MM.1S (cell line): Measurements from ENCODE around the gene MUC5B.

ENCODE experiments used
- DNase-seq: peaks from one replicate; pipeline ENCODE4 v3.0.0-alpha.2; 2015
- H2AFZ ChIP-seq: fragments of 300-600 bp; sonication (generic); 2 replicates; pipeline ENCODE4 v1.6.0; 2016; ENCODE audit warnings: antibody characterized with exemption, low read length
- H3F3A ChIP-seq: fragments of 300-600 bp; sonication (generic); 2 replicates; pipeline ENCODE4 v1.6.1; 2016; ENCODE audit warnings: mild to moderate bottlenecking, antibody characterized with exemption, low read length, moderate library complexity, mixed read lengths; ENCODE audit not compliant: insufficient read depth
- H3K27ac ChIP-seq: fragments of 300-600 bp; sonication (generic); 2 replicates; pipeline ENCODE4 v1.5.1; 2016; ENCODE audit warnings: mild to moderate bottlenecking, low read length
- H3K27me3 ChIP-seq: fragments of 300-600 bp; sonication (generic); replicated peaks from 2 replicates; pipeline ENCODE4 v1.6.0; 2016; ENCODE audit warnings: low read length; ENCODE audit not compliant: insufficient read depth
- H3K36me3 ChIP-seq: fragments of 300-600 bp; sonication (generic); replicated peaks from 2 replicates; pipeline ENCODE4 v1.6.1; 2016; ENCODE audit warnings: mild to moderate bottlenecking, low read length, mixed read lengths; ENCODE audit not compliant: insufficient read depth
- H3K4me1 ChIP-seq: fragments of 300-600 bp; sonication (generic); 2 replicates; pipeline ENCODE4 v1.6.1; 2016; ENCODE audit warnings: low read length, mixed read lengths
- H3K4me2 ChIP-seq: fragments of 300-600 bp; sonication (generic); 2 replicates; pipeline ENCODE4 v1.6.0; 2016; ENCODE audit warnings: low read depth, low read length
- H3K4me3 ChIP-seq: fragments of 300-600 bp; sonication (generic); 2 replicates; pipeline ENCODE4 v1.5.1; 2016; ENCODE audit warnings: low read length, mixed read lengths
- H3K79me2 ChIP-seq: fragments of 300-600 bp; sonication (generic); 2 replicates; pipeline ENCODE4 v1.6.1; 2016; ENCODE audit warnings: mixed run types, low read length, mixed read lengths
- H3K9ac ChIP-seq: fragments of 300-600 bp; sonication (generic); 2 replicates; pipeline ENCODE4 v1.6.1; 2016; ENCODE audit warnings: low read length, mixed read lengths
- H3K9me2 ChIP-seq: fragments of 300-600 bp; sonication (generic); replicated peaks from 2 replicates; pipeline ENCODE4 v1.6.1; 2016; ENCODE audit warnings: mild to moderate bottlenecking, low read length, mixed read lengths; ENCODE audit not compliant: insufficient read depth
- H3K9me3 ChIP-seq: fragments of 300-600 bp; sonication (generic); replicated peaks from 2 replicates; pipeline ENCODE4 v1.6.1; 2016; ENCODE audit warnings: mild to moderate bottlenecking, low read length, mixed read lengths; ENCODE audit not compliant: insufficient read depth
- H4K20me1 ChIP-seq: fragments of 300-600 bp; sonication (generic); 2 replicates; pipeline ENCODE4 v1.6.1; 2016; ENCODE audit warnings: mild to moderate bottlenecking, low read length, moderate library complexity, mixed read lengths; ENCODE audit not compliant: insufficient read depth
- CTCF ChIP-seq: fragments of 300-600 bp; sonication (generic); IDR thresholded peaks from 2 replicates; pipeline ENCODE4 v1.5.1; 2016; ENCODE audit warnings: antibody characterized with exemption, low read length, mixed read lengths
- EZH2 ChIP-seq: fragments of 300-600 bp; sonication (generic); optimal IDR thresholded peaks from 2 replicates; pipeline ENCODE3; 2017; ENCODE audit warnings: low read depth, mild to moderate bottlenecking, antibody characterized with exemption, low read length, mixed read lengths
- EZH2phosphoT487 ChIP-seq: fragments of 300-600 bp; sonication (generic); IDR thresholded peaks from 2 replicates; pipeline ENCODE4 v1.6.1; 2018; ENCODE audit warnings: antibody characterized with exemption, low read length

MUC5B gene

GRCh38 chr11:1256257-1257045, 33.6 kb downstream of the MUC5B start:
- H3K4me3 ChIP-seq: no peak overlapping the region
- no peak overlapping the region for H3K9ac ChIP-seq
- H3K36me3 ChIP-seq: no peaks in the 10 kb centered on the region
- no peaks in the 10 kb centered on the region for H3F3A ChIP-seq
- H3K9me3 ChIP-seq: no peaks in the 10 kb centered on the region
- peaks cover 30% of the 10 kb centered on the region for H3K27me3 ChIP-seq
- H3K27ac ChIP-seq: no peak overlapping the region
- no peak overlapping the region for H3K4me2 ChIP-seq
- no peak for TF ChIP-seq EZH2
- no peak for TF ChIP-seq EZH2phosphoT487
- no peak for TF ChIP-seq CTCF
- no peak for DNase-seq
- no peaks in the 10 kb centered on the region for H3K9me2 ChIP-seq
- H3K79me2 ChIP-seq: no peaks in the 10 kb centered on the region
- no peaks in the 10 kb centered on the region for H4K20me1 ChIP-seq
- H3K4me1 ChIP-seq: no peaks in the 10 kb centered on the region
- no peak overlapping the region for H2AFZ ChIP-seq

- Histone ChIP-seq H3K9me3 (no peaks in the 10 kb centered on the region), H3K36me3 (no peaks in the 10 kb centered on the region), H2AFZ (no peak overlapping the region), H3K27me3 (peaks cover 22% of the 10 kb centered on the region), H3K4me2 (no peak overlapping the region), H3K27ac (no peak overlapping the region), H3K79me2 (no peaks in the 10 kb centered on the region), H3K9me2 (no peaks in the 10 kb centered on the region), H3K4me1 (no peaks in the 10 kb centered on the region), H3F3A (no peaks in the 10 kb centered on the region), H3K9ac (no peak overlapping the region), H3K4me3 (no peak overlapping the region), H4K20me1 (no peaks in the 10 kb centered on the region)
- TF ChIP-seq CTCF (no peak), EZH2phosphoT487 (no peak), EZH2 (no peak)
- DNase-seq: no peak
Observed at GRCh38 chr11:1257366-1257765, 34.5 kb downstream of the MUC5B start.

- H3K4me1 ChIP-seq: peaks cover 1% of the 10 kb centered on the region; the same call in 1 of the 2 replicates
- no peaks in the 10 kb centered on the region for H3K9me2 ChIP-seq
- TF ChIP-seq CTCF: no peak
- no peak for TF ChIP-seq EZH2phosphoT487
- no peak for TF ChIP-seq EZH2
- H3K4me3 ChIP-seq: no peak overlapping the region
- no peak overlapping the region for H3K4me2 ChIP-seq
- H3K27me3 ChIP-seq: peaks cover 19% of the 10 kb centered on the region
- H3F3A ChIP-seq: no peaks in the 10 kb centered on the region
- H3K27ac ChIP-seq: no peak overlapping the region
- H3K36me3 ChIP-seq: no peaks in the 10 kb centered on the region
- H4K20me1 ChIP-seq: no peaks in the 10 kb centered on the region
- no peak for DNase-seq
- H3K9ac ChIP-seq: no peak overlapping the region
- no peaks in the 10 kb centered on the region for H3K79me2 ChIP-seq
- H3K9me3 ChIP-seq: no peaks in the 10 kb centered on the region
- no peak overlapping the region for H2AFZ ChIP-seq
Observed at GRCh38 chr11:1257916-1258315, 35.0 kb downstream of the MUC5B start.
